Measurements from ENCODE around the gene CHST9.
"Not testable (repeated sequence)": the region's sequence is repeated elsewhere in the genome, so short reads cannot be mapped to it uniquely, and the experiment has no call there.

Gene CHST9

DNA sequence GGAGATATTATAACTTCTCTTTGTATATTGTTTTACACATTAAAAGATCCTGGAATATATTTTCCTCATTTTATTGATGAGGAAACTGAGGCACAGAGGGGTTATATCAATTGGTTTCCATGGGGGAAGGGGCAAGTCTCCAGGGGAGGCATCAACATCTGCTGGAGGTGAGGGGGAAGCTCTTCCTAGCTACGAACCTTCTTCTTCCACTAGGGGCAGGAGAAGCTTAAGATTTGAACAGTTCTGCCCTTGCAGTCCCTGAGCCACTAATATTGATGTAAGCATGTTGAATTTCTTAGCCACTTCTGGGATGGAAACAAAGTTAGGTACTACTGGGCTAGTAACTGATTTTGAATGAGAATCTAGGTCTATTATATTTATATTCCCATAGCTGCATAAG is 179.5 kb downstream of the CHST9 start:
- DNase-seq (ENCODE audit: low read depth in 2 of 2) = no peak

DNA sequence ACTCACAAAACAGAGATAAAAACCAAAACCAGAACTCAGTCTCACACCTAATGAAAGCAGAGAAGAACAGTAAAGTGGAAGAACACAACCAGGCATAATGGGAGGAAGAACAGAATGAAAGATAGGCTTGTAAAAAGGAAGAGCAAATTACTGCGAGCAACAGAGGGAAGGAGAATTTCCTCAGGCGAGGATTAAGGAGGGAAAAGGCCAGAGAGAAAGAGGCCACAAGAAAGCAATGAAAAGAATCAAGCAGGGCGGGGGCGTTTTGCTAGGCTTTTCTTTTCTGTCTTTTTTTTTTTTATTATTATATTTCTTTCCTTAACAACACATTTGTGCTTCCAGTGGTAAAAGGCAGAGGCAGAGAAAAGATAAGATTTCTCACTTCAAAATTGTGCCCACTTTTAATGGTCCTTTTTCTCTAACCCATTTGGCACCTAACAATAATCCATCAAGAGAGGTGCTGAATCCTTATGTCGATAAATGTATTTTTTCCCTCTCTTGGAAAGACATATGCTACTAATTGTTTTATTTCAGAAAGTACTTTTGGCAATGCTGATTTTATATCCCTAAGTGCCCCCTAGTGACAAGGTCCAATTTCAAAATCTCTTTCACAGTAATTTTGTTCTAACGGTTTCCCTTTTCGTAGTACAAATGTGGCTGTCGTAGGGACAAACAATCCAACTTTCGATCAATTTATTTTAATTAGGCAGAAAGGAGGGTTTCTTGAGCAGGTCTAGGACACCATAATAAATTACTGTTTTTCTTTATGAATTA is 180.9 kb downstream of the CHST9 start:
- no peak for DNase-seq (ENCODE audit: low read depth in 2 of 2)

DNA sequence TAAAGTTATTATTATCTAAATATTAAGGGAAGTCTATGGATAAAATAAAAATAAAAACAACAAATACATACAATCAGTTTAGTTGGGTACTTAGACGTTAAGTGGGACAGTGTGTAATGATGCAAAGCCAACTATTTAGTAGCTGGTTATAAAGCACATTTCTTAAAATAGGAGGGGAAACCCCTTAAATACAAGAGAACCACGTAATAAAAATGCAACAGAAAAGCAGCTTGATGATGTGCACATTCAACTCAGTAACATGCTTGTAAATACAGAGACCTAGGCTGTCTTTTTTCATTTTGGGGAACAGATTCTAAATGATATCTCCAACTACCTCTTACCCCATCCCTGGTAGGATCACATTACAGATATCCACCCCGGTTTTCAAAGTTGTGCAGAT is 185.3 kb downstream of the CHST9 start:
- no peak for DNase-seq (ENCODE audit: low read depth in 2 of 2)

DNA sequence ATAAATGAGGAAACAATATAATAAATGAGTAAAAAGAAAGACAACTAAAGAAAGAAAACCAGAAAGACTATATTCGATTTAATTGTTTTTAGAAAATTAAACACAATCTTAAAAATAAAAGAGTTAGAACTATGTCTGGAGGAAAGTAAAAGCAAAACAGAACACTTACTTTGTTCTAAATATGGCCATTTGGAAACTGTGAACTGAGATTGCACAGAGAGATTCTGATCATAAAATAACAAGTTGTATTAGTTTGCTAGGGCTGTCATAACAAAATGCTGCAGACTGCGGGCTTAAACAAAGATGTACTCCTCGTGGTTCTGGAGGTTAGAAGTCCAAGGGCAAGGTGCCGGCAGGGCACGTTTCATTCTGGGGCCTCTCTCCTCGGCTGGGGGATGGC is 191.5 kb downstream of the CHST9 start:
- DNase-seq (ENCODE audit: low read depth in 2 of 2) = no peak

DNA sequence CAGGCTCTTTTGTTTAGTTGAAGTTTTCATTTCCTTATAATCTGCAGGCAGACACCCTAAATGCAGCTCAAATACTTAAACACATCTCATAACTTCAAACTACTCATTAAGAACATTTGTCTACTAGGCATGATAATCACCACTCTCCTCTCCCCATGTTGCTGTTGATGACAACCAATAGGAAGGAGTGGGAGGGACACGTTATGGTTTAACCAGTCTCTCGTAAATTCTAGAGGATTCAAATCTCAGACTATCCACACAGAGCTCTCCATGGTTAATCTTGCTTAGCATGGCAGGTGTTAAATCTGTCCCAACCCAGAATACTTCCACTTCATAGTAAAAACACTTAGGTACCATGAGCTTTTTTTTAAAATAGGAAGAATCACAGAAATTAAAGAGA is 192.2 kb downstream of the CHST9 start:
- DNase-seq (ENCODE audit: low read depth in 2 of 2) = no peak

DNA sequence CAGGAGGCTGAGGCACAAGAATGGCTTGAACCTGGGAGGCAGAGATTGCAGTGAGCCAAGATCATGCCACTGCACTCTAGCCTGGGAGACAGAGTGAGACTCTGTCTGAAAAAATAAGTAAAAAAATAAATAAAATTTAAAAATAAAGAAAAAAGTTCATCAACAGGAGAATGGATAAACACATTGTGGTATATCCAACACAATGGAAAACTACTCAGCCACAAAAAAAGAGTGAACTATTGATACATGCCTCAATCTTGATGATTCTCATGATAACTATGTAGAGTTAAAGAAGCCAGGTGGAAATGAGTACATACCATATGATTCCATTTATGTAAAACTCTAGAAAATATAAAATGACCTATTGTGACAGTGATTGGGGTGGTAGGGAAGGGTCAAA is 195.3 kb downstream of the CHST9 start:
- no peak for DNase-seq (ENCODE audit: low read depth in 2 of 2)

DNA sequence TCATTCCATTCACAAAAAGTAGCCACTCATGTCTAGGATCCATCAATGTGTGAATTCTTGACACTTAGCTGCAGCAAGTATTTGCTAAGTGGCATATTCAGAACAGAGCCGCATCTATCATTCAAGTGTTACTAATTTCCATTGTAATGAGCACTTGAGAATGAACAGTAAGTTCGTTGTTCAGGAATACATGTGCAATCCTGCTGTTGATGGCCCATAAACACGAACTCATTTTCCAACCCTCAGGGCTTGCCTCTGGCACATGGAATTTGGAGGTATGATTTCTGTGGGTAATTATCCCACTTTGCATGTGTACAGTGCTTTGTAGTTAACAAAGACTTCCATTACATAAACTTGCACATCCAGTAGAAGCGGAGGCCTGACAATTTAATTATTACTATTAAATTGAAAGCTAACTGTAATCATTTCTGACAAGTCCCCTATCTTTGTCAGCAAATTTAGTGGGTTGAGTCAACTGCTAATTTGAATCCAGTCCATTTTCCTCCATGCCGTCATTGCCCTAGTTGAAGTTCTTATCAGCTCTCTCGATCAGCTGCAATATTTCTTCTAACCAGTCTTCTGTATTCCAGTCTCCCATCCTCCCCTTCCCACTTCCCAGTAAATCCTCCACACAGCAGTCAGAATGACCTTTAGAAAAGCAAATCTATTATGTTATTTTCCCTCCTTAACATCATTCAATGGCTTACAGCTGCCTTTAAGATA is 203.6 kb downstream of the CHST9 start:
- DNase-seq (ENCODE audit: low read depth in 2 of 2) = no peak

DNA sequence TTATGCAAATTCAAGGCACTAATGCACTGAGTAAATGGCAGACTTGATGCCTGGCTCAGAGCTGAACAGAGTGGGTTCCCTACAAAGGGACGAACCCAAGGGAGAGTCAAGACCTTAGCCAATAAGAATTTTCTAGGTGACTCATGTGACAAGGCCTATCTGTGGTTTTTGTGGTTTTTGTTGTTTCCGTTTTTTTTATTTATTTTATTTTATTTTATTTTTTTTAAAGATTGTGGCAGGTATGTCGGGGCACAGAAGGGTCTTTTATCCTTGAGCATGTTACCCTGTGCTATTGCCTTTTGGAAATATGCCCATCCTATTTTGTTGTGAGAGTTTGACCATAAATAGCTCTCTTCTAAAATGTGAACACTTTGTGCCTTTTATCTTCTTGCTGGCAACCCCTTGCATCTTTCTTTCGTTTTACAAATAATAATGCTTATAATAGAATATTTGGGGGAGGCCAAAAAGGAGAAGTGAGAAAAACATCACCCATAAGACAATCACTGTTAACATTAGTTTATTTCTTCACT is 206.2 kb downstream of the CHST9 start:
- no peak for DNase-seq (ENCODE audit: low read depth in 2 of 2)

DNA sequence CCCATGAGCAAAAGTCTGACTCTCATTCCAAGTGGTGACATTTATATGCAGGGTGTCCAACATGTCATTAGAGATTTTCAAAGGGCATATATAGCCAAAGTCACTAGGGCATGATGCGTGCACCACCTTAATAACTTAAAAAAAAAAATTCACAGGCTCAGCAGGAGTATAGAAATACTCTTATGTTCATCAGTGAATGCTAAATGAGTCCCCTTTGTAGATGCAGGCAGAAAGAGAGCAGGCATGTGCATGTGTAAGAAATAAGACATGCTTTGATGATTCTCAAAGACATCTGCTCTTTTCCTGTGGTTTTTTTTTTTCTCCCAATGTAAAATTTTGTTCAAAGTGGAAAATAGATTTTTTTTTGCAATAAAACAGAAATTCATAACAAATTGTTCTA is 207.3 kb downstream of the CHST9 start:
- no peak for DNase-seq (ENCODE audit: low read depth in 2 of 2)

DNA sequence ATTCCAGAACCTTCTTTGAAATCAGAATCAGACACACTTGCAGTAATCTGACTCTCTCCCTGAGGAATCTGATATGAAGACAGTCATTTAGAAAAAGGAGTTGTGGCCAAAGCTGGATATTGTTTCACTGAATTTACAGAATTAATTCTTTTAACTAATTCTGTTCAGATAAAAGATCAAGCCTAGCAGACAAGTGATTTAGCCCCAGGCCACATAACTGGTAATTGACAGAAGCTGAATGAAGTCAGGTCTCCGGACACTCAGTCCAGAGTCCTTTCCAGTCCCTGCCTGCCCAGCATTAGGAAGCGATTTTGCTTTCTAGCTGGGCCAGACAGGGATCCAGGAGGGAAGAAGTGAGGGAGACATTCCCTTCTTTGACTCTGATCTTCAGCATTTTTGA is 208.9 kb downstream of the CHST9 start:
- no peak for DNase-seq (ENCODE audit: low read depth in 2 of 2)

DNA sequence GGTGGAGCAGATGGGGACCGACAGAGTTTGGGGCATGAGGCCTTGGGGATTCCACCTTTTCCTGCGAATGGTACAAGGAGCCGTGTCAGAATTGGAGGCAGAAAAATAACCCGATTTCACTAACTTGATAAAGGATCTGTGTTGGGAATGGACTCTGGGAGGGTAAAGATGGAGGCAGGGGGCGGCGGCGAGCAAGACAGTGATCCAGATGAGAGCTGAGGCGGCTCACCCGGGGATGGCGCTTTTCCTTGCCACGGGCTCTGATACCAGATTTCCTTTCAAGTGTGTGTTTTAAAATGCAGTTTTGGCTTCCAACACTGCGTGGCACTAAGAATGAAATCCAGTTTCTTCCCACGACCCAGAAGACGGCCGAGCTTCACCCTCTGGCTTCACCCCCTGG is 212.6 kb downstream of the CHST9 start:
- DNase-seq (ENCODE audit: low read depth in 2 of 2) = not testable (repeated sequence)

DNA sequence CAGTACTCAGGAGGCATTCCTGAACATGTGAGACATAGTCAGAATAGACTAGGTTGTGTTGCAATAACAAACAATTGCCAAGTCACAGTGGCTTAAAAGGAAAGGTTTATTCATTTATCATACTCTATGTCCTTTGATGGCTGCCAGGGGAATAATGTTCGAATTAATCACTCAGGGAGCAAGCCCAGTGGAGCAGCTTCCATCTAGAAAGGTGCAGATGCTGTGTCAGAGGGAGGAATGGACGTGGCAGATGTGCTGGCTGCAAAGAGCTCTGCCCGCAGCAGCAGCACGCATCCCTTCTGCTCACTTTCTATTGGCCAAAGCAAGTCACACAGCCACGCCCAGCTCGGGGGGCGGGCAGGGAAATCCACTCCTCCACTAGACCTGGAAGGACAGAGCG is 213.7 kb downstream of the CHST9 start:
- DNase-seq (ENCODE audit: low read depth in 2 of 2) = no peak

DNA sequence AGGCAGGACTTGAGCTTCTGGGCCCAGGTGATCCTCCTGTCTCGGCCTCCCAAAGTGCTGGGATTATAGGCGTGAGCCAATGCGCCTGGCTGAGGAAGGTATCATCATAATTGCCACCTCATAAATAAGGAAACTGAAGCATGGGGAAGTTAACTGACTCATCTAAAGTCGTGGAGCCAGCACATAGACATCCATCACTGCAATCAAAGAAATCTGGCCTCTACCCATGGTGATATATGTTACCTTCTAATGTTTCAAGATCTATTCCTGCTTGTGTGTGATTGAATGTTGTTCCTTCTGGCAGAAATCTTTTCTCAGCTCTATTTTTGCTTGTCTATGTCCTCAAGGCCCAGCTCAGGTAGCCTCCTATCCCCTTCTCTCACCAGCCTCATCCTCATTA is 214.5 kb downstream of the CHST9 start:
- no peak for DNase-seq (ENCODE audit: low read depth in 2 of 2)

DNA sequence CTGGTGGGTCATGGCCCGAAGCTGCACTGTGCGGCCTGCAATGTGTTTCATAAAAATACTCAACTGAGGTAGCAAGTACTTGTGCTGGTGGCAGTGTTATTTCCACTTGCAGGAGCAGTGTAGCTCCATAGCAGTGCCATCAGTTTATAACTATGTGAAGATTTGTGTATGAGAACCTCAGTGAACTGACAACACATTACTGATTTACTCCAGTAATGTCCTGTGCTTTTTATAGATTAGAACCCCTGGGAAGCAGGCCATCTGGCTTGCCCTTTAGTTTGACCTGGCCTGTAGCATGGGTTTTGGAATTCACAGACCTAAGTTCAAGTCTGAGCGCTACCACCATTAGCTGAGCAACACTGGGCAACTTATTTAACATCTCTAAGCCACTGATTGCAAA is 219.9 kb downstream of the CHST9 start:
- no peak for DNase-seq (ENCODE audit: low read depth in 2 of 2)

DNA sequence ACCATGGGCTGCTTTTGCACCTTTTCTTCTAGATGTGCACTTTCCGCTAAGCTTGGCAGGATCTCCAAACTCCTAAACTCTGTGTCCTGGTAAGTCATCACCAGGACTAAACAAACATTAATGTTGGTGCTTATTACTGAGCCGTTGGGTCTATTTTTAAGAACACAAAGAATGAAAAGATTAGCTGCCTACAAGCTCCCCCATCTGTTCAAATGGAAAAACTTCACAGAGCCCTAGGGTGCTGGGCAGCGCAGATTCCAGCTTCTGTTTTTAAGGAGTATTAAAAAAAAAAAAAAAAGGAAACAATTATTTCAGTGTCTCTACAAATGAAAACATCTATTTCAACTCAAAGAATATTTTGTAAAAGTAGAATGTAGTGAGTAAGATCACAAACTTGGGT is 221.8 kb downstream of the CHST9 start:
- no peak for DNase-seq (ENCODE audit: low read depth in 2 of 2)

DNA sequence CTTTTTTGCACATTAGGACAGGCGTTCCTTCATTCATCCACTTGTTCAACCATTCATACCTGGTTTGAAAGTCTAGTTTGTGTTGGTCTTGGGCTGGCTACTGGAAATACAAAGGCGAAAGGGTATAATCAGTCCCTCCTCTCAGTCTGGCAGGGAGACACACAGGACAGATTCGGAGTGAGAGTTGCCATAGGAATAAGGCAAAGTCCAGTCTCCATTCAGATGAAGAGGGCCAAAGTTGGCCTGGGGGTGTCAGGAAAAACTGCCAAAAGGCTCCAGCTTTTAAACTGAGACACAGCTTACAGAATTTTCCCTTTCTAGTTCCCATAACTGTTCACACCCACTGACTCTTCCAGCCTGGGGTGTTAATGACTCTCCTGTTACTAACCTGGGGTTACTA is 223.3 kb downstream of the CHST9 start:
- DNase-seq (ENCODE audit: low read depth in 2 of 2) = no peak

DNA sequence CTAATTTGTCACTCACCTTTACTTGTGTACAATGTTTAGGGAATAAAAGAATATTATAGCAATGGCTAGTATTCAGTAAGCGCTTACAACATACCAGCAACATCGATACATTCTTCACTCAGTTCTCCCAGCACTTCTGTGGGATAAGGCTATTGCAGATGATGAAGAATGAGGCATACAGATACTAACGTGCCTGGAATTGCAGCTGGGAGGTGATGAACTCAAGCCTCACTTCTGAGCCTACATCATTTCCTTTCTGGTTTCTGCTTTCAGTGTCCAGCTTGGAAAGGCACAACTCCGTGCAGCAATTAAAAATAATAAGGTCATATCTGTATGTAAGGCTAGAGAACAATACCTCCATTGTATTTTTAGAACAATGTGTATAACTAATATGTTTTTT is 224.2 kb downstream of the CHST9 start:
- DNase-seq (ENCODE audit: low read depth in 2 of 2) = no peak

DNA sequence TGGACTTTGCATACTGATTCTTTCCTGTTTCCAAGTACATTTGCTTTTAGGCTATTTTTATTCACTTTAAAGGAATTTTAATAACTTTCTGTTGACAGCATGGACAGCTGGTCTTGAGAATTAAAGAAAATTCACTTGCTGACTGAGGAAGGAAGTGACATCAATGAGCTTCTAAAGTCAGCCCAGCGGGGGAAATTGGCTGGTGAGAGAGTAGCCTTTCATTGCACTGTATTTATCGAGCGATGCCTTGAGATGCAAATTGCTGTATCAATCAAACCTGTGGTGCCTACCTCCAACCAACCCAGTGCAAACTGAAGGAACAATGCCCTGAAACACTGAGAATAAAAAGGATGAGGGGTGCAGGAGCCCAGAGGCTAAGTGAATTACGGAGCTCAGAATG is 228.2 kb downstream of the CHST9 start:
- DNase-seq (ENCODE audit: low read depth in 2 of 2) = no peak

DNA sequence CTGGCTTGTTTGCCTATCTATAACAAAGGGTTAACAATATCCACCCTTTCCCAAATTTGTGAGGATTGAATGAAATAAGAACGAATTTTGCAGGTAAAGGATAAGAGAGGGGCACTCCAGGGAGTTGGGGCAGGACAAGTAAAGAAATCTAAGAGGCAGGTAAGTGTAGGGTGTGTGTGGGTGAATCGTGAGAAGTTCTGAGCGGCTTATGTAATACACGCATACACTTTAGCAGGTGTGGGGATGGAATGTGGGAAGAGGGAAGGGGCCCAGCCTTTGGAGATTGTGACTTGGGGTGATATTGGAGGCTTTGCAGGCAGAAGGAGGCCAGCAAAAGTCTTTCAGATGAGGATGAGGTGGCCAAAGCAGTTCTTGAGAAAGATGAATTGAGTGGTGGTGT is 236.4 kb downstream of the CHST9 start:
- no peak for DNase-seq (ENCODE audit: low read depth in 2 of 2)

DNA sequence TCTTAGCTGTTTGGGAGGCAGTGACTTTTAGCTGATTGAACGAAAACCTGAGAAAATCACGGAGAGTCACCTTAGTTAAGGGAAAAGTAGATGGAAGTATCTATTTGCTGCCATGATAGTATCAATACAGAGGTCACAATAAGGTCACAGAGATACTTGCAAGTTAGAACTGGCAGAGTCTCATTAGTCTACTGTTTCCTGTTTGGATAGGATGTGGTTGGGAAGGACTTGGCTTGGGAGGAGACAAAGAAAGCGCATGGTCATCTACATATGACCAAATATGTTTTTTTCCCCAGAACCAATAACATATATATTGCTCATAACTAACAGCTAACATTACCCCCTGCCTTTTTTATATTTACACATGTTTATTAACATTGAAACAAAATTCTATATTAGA is 241.2 kb downstream of the CHST9 start:
- no peak for DNase-seq (ENCODE audit: low read depth in 2 of 2)

DNA sequence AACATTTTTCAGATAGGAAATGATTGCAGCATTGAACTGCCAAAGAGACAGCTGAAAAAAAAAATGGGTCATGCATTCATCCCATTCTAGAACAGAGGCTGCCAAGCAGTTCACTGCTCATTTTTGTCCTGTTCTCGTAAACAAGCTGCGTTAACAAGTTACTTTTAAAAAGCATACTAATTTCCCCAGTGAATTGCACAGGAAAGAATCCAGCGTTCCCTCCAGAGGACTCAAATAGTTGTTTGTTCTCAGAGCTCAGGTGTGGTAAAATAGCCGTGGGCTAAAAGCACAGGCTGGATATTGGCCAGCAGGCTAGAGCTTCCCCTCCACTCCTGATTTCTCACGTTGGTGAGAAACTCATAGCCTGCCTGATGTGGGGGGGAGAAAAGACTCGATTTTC is 243.5 kb downstream of the CHST9 start:
- no peak for DNase-seq (ENCODE audit: low read depth in 2 of 2)

DNA sequence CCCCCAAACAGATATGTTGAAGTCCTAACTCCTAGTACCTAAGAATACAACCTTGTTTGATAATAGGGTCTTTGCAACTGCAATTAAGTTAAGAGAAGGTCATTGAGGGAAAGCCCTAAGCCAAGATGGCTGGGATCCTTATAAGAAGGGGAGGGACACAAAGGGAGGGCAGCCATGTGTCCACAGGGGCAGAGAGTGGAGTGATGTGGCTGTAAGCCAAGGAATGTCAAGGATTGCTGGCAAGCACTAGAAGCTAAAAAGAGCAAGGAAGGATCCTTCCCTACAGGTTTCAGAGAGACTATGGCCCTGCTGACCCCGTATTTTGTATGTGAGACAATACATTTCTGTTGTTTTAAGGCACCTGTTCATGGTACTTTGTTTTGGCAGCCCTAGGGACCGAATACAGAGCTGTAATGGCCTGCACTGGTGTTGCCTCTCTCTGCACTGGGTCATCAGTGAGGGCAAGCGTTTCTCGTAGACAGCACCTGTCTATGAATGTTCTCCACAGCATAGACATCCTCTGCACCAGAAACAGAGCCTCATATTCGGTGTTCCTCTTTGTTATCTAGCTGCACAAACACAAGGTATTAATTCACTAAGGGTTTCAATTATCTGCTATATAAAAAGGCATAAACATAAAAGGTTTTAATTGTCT is 244.2 kb downstream of the CHST9 start:
- no peak for DNase-seq (ENCODE audit: low read depth in 2 of 2)

DNA sequence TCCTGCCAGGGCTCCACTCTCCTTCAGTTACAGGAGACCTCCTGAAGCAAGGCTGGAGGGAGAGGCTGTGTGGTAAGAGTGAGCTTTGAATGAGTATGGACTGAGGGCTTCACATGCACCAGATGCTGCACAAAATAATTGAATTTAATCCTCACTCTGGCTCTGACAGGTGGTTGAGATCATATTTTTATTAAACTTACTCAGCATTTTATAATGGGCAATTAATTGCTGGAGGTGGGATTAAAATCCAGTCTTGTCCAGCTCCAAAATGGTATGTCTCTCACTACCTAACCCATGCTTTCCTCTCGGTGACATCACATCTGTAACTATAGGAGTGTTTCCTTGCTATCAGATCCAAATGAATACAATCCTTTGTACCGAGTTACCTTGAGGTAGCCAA is 253.4 kb downstream of the CHST9 start:
- no peak for DNase-seq (ENCODE audit: low read depth in 2 of 2)

Data from stimulated activated CD4-positive, alpha-beta T cell treated with anti-CD3 and anti-CD28 coated beads, Interleukin-15, amount 100 ng/mL, for 48 hours (primary cell).